HK-2 (cell line): ENCODE measurements around the gene USP49.

Experiments used
- DNase-seq: peaks from one replicate; pipeline ENCODE4 v3.0.0-alpha.2; 2018; ENCODE audit not compliant: unreplicated experiment

The USP49 gene

GRCh38 chr6:41874741-41875140 lies 20.4 kb downstream of the USP49 start:
- no peak for DNase-seq

- DNase-seq: no peak
Measured at GRCh38 chr6:41872147-41872546, 23.0 kb downstream of the USP49 start.

- no peak for DNase-seq
Measured at GRCh38 chr6:41871691-41872090, 23.5 kb downstream of the USP49 start.

- DNase-seq: no peak
Measured at GRCh38 chr6:41859356-41859755, 35.8 kb downstream of the USP49 start.

- no peak for DNase-seq
Measured at GRCh38 chr6:41858703-41859102, 36.5 kb downstream of the USP49 start.

GRCh38 chr6:41850861-41851260 lies 44.3 kb downstream of the USP49 start:
- DNase-seq: no peak

- peak; percentile 64 for DNase-seq
Measured at GRCh38 chr6:41846666-41847237, 48.4 kb downstream of the USP49 start.

- no peak for DNase-seq
Measured at GRCh38 chr6:41843178-41843577, 52.0 kb downstream of the USP49 start.

- DNase-seq: no peak
Measured at GRCh38 chr6:41840326-41840725, 54.8 kb downstream of the USP49 start.

GRCh38 chr6:41836660-41837052 lies 58.5 kb downstream of the USP49 start:
- DNase-seq: no peak

- no peak for DNase-seq
Measured at GRCh38 chr6:41836022-41836659, 59.0 kb downstream of the USP49 start.

GRCh38 chr6:41832263-41832662 lies 62.9 kb downstream of the USP49 start:
- no peak for DNase-seq

- DNase-seq: no peak
Measured at GRCh38 chr6:41826343-41827022, 68.7 kb downstream of the USP49 start.

GRCh38 chr6:41824571-41825569 lies 70.3 kb downstream of the USP49 start:
- DNase-seq: no peak

GRCh38 chr6:41823178-41823577 lies 72.0 kb downstream of the USP49 start:
- DNase-seq: no peak

- DNase-seq: no peak
Measured at GRCh38 chr6:41822021-41822420, 73.2 kb downstream of the USP49 start.

GRCh38 chr6:41821266-41821665 lies 73.9 kb downstream of the USP49 start:
- DNase-seq: no peak

- no peak for DNase-seq
Measured at GRCh38 chr6:41818271-41819054, 76.7 kb downstream of the USP49 start.

- no peak for DNase-seq
Measured at GRCh38 chr6:41815587-41815986, 79.6 kb downstream of the USP49 start.

GRCh38 chr6:41814629-41815028 lies 80.5 kb downstream of the USP49 start:
- DNase-seq: no peak

- no peak for DNase-seq
Measured at GRCh38 chr6:41813956-41814355, 81.2 kb downstream of the USP49 start.
